Measurements from ENCODE around the gene LAMB4.

DNA sequence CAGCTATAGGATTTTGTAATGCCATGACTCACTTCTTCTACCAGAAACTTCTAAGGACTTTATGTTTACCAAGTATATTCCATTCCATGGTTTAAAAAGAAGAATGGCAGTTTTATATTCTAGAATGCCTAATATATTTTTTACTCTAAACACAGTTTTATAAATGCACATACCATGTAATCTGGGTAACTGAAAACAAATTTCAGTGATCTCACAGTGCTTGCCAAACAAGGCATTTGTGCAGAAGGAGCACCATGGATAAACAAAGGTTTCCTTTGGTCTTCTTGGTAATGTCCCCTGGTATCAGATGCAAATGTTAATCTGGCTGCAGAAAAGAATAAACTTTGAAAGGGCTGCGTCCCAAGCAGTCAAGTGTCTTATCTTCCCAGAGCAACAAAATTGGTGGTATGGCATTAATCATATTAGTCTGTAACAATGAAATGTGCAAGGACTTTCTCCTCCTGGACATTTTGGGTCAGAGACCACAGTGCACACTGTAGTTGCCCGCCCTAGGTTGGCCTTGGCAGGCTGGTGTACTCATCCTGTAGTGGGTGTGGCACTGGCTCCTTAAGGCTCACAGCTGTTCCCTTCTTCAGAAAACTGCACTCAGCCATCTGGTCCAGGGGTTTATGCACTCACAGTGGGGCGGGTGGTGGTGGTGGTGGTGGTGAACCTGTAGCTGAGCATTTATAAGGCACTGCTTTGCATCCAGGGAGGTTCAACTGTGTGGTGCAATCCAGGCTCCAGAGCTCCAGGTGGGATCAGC lies 56.7 kb downstream of the LAMB4 start:
- TF ChIP-seq, protein P1, sequence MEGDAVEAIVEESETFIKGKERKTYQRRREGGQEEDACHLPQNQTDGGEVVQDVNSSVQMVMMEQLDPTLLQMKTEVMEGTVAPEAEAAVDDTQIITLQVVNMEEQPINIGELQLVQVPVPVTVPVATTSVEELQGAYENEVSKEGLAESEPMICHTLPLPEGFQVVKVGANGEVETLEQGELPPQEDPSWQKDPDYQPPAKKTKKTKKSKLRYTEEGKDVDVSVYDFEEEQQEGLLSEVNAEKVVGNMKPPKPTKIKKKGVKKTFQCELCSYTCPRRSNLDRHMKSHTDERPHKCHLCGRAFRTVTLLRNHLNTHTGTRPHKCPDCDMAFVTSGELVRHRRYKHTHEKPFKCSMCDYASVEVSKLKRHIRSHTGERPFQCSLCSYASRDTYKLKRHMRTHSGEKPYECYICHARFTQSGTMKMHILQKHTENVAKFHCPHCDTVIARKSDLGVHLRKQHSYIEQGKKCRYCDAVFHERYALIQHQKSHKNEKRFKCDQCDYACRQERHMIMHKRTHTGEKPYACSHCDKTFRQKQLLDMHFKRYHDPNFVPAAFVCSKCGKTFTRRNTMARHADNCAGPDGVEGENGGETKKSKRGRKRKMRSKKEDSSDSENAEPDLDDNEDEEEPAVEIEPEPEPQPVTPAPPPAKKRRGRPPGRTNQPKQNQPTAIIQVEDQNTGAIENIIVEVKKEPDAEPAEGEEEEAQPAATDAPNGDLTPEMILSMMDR (IDR thresholded peaks at IDR 0.05) = no peak
- TF ChIP-seq EZH2 (IDR thresholded peaks at IDR 0.05; ENCODE audit: borderline replicate concordance, insufficient read depth, low read depth, low read length, poor library complexity, severe bottlenecking) = no peak
